OCI-LY3 (cell line): ENCODE results near the gene DRICH1.
"Not testable (repeated sequence)": the region's sequence is repeated elsewhere in the genome, so short reads cannot be mapped to it uniquely, and the experiment has no call there.

Source experiments
- EZH2phosphoT487 ChIP-seq: fragments of 200-600 bp; shearing (Covaris generic); IDR thresholded peaks from 2 replicates; pipeline ENCODE4 v1.6.1; 2018; ENCODE audit warnings: antibody characterized with exemption, mixed run types, low read depth
- TF ChIP-seq, protein P1 (sequence below): fragments of 200-600, 300-600 bp; sonication (generic); IDR thresholded peaks from 2 replicates; pipeline ENCODE4 v1.5.1; 2014; ENCODE audit warnings: antibody characterized with exemption, low read length, low read depth

DNA sequence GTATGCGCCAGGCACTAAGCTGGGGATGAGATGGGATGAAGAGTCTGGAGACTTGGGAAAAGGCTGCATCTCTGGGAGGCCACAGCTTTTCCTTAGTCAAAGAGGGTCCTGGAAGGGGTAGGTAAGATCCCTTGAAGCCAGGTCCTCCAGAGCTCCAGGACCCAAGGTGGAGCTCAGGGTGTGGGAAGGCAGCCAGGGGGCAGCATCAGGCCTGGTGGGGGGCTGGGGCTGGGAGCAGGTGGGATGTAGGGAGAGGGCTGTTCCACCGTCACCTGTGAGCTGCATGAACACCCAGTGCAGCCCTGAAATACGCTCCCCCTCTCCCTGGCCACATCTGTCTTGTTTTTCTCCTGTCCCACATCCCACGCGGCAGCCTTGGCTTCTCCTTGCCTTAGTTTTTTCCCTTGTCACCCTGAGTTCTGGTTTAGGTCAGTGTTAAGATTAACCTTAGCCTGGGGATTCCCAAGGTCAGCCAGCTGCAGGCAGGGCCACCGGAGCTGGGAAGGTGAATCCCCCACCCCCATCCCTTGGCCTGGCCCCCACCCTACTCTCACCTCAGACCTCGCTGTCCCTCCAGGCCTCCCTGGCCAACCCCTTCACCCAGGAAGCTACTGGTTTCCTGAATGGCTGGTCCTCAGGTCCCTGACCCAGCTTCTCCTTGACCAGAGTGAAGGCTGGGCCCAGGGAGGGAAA is 34.4 kb downstream of the DRICH1 start:
- TF ChIP-seq, protein P1, sequence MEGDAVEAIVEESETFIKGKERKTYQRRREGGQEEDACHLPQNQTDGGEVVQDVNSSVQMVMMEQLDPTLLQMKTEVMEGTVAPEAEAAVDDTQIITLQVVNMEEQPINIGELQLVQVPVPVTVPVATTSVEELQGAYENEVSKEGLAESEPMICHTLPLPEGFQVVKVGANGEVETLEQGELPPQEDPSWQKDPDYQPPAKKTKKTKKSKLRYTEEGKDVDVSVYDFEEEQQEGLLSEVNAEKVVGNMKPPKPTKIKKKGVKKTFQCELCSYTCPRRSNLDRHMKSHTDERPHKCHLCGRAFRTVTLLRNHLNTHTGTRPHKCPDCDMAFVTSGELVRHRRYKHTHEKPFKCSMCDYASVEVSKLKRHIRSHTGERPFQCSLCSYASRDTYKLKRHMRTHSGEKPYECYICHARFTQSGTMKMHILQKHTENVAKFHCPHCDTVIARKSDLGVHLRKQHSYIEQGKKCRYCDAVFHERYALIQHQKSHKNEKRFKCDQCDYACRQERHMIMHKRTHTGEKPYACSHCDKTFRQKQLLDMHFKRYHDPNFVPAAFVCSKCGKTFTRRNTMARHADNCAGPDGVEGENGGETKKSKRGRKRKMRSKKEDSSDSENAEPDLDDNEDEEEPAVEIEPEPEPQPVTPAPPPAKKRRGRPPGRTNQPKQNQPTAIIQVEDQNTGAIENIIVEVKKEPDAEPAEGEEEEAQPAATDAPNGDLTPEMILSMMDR = not testable (repeated sequence)
- not testable (repeated sequence) for TF ChIP-seq EZH2phosphoT487
